GM12878 (cell line): ENCODE results near the gene DENND1A. TPM values are rescaled to one million over a fixed set of nuclear protein-coding genes. Genes with fewer than 3 reads are reported as not detected.

Source experiments
- ATAC-seq: fragments of 200-7000 bp; cut with Tn5 transposase; 3 replicates; pipeline ENCODE4 v1.9.1; 2020; ENCODE audit warnings: mild to moderate bottlenecking, moderate library complexity
- BruUV-seq: library from RNA; stranded (reverse); fragments of 400-500 nt; replicated peaks from 2 replicates; lab custom pipeline; 2021; lab: Mats Ljungman, UMichigan
- CTCF ChIA-PET: fragments of 300-600 bp; sonication (Branson Sonifier 250); formaldehyde crosslinking; extraction: SDS; loops from one replicate; lab custom pipeline; 2021; ENCODE audit warnings: inconsistent platforms; lab: Yijun Ruan, JAX
- POLR2A ChIA-PET: fragments of 350-600 bp; formaldehyde crosslinking; extraction: SDS; loops from one replicate; lab custom pipeline; 2021; ENCODE audit warnings: inconsistent platforms; lab: Charles Lee
- RAD21 ChIA-PET: fragments of 300-600 bp; sonication (Branson Sonifier 250); formaldehyde crosslinking; loops from one replicate; lab custom pipeline; 2023; ENCODE audit warnings: antibody characterized with exemption; ENCODE audit not compliant: unreplicated experiment; lab: Charles Lee
- SMC1A ChIA-PET: fragments of 300-600 bp; sonication (Branson Sonifier 250); formaldehyde crosslinking; loops from one replicate; lab custom pipeline; 2023; ENCODE audit not compliant: unreplicated experiment, uncharacterized antibody; lab: Charles Lee
- DNase-seq: peaks from one replicate; pipeline ENCODE4 v3.0.0-alpha.2; 2011; ENCODE audit warnings: low read depth, low spot score
- FAIRE-seq: peaks from 3 replicates; lab custom pipeline; 2011; peaks lifted over from hg19 to GRCh38; lab: Jason Lieb, UNC
- H2AFZ ChIP-seq: 2 replicates; pipeline ENCODE4 v1.6.0; 2011; ENCODE audit warnings: low read depth, low read length, control low read depth; ENCODE audit not compliant: control insufficient read depth
- H3K27ac ChIP-seq: 2 replicates; pipeline ENCODE4 v1.5.1; 2011; ENCODE audit warnings: control low read depth; ENCODE audit not compliant: control insufficient read depth, insufficient read depth
- H3K27me3 ChIP-seq, 2 experiments: replicated peaks in 1 of 2; 2 replicates each; pipeline versions ENCODE4 v1.6.0 to v1.6.1; 2011; ENCODE audit warnings: low read length in 1 of 2; ENCODE audit not compliant: control insufficient read depth in 2 of 2, insufficient read depth in 2 of 2
- H3K36me3 ChIP-seq, 2 experiments: 2 replicates each; pipeline ENCODE4 v1.5.1; 2011; ENCODE audit warnings: low read length in 1 of 2; ENCODE audit not compliant: control insufficient read depth in 2 of 2, insufficient read depth in 2 of 2
- H3K4me1 ChIP-seq: 2 replicates; pipeline ENCODE4 v1.6.1; 2011; ENCODE audit warnings: mild to moderate bottlenecking, low read length, moderate library complexity, mixed read lengths; ENCODE audit not compliant: control insufficient read depth, insufficient read depth
- H3K4me2 ChIP-seq: 2 replicates; pipeline ENCODE4 v1.6.0; 2011; ENCODE audit warnings: control low read depth; ENCODE audit not compliant: control insufficient read depth, insufficient read depth
- H3K4me3 ChIP-seq: fragments of 200-600 bp; sonication (generic); 2 replicates; pipeline ENCODE4 v1.5.1; 2016
- H3K79me2 ChIP-seq: 2 replicates; pipeline ENCODE4 v1.6.0; 2011; ENCODE audit warnings: low read length; ENCODE audit not compliant: control insufficient read depth, insufficient read depth
- H3K9ac ChIP-seq: 2 replicates; pipeline ENCODE4 v1.8.0; 2011; ENCODE audit warnings: low read length, control low read depth, mixed read lengths; ENCODE audit not compliant: control insufficient read depth, insufficient read depth
- H3K9me3 ChIP-seq: replicated peaks from 3 replicates; pipeline ENCODE4 v1.5.1; 2011; ENCODE audit warnings: mild to moderate bottlenecking, low read length; ENCODE audit not compliant: control insufficient read depth, insufficient read depth
- H4K20me1 ChIP-seq: 2 replicates; pipeline ENCODE4 v1.6.0; 2011; ENCODE audit not compliant: control insufficient read depth, insufficient read depth
- BCL11A ChIP-seq: IDR thresholded peaks from 2 replicates; pipeline ENCODE4 v1.6.1; 2011; ENCODE audit warnings: low read depth, low read length
- E2F8 ChIP-seq: fragments of 450-650 bp; IDR thresholded peaks from 2 replicates; pipeline ENCODE4 v1.6.1; 2018; ENCODE audit warnings: mild to moderate bottlenecking, low read depth, moderate library complexity; ENCODE audit not compliant: partially characterized antibody
- EED ChIP-seq: sonication (generic); IDR thresholded peaks from 2 replicates; pipeline ENCODE4 v1.6.1; 2016; ENCODE audit warnings: antibody characterized with exemption, low read depth
- LARP7 ChIP-seq: fragments of 450-650 bp; IDR thresholded peaks from 2 replicates; pipeline ENCODE4 v1.6.1; 2017; ENCODE audit warnings: mild to moderate bottlenecking
- WGBS: methylation state at CpG from one replicate; pipeline ENCODE4 v1.1.6; 2016; ENCODE audit warnings: low lambda C conversion rate; ENCODE audit not compliant: insufficient replicate concordance, insufficient coverage; ENCODE audit errors: missing lambda C conversion rate; 5-methylcytosine and 5-hydroxymethylcytosine counted together
- in situ Hi-C: fragments of 300-500 bp; cut with MboI; formaldehyde crosslinking; loops from 9 replicates; pipeline ENCODE4 v1.14.3; 2018; ENCODE audit warnings: mixed read lengths
- intact Hi-C: fragments of 100-400 bp; cut with micrococcal nuclease; formaldehyde crosslinking; loops from one replicate; pipeline ENCODE4 v1.14.2; 2022; ENCODE audit not compliant: unreplicated experiment
- polyA plus RNA-seq, 11 experiments: library from polyadenylated mRNA; depleted of rRNA in 4 of 11; unstranded in 6 of 11; stranded (reverse) in 5 of 11; fragments of >200 nt; fragmentation: Nextera tagmentation in 4 of 11; fragmentation: Illumina TruSeq in 1 of 11; extraction: Ambion mirVana in 4 of 11; extraction: Trizol in 1 of 11; gene quantifications; 1 replicate in 1 of 11; 2 replicates in 10 of 11; pipeline versions ENCODE4 v1.2.1 to v1.2.3, GENCODE V29; 2011 to 2016; ENCODE audit warnings: inconsistent platforms in 2 of 11, missing spikeins in 2 of 11, low read depth in 1 of 11
- total RNA-seq, 4 experiments: library from RNA; depleted of rRNA in 3 of 4; stranded (reverse); fragments of >200 nt in 3 of 4; fragmentation: Illumina TruSeq in 1 of 4; extraction: Trizol in 1 of 4; gene quantifications; 2 replicates each; pipeline versions ENCODE4 v1.2.1 to v1.2.3, GENCODE V29; 2013 to 2021

The DENND1A gene
- total and polyA plus RNA-seq, 10 of the 15 experiments (the other 5 are each of a cell fraction or from before 2014, with no cell fraction given), result 14.1 to 48.6 (median 35.2) TPM

DNA sequence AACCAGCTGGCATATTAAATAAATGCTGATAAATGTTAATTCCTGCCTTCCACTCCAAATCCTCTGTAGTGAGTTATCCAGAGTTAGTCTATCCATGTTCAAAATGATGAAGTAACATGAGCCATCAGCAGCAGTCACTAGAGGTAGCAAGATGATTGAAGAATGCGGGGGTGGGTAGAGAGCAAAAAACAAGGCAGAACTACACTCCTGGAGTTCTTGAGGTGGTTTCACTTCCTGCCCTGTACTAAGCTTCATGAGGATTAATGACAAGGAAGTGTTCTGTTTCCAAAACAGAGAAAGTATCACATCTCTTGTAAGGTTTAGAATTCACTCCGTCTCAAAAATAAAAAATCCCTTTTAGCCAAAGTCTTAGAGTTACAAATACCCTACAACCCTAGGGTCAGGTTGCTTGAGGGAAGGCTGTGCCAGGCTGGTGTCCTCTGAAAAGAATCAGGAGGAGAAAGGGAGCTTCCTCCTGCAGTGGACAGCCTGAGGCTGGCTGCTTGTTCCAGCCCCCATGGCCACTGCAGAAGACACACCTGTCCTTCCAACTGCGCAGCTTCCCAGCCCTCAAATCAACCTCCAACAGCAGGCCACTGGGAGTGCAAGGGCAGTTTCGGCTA is 180.2 kb downstream of the DENND1A start (continued):
- TF ChIP-seq E2F8, result no peak
- TF ChIP-seq BCL11A, result peak; percentile 57; the same call in 1 of the 2 replicates

- H3K27ac ChIP-seq, result no peak overlapping the region
- in situ Hi-C loops, result no loop called here
- SMC1A ChIA-PET, result interaction anchor here (1.2 to 9.2 kb wide), 11 partner anchors 8 to 293 kb away, joined by 3 to 92 read pairs (median 10); no protein-coding TSS in a partner anchor
- BruUV-seq, result no TSS peak
- H3K4me2 ChIP-seq, result no peak overlapping the region
- H3K4me3 ChIP-seq, result no peak overlapping the region
- 100% methylated on average over 1 of the region's 1 CpG for WGBS
- no peaks in the 10 kb centered on the region; the same call in 1 of the 2 replicates for H3K79me2 ChIP-seq
- POLR2A ChIA-PET, result interaction anchor here (0.6 kb wide), 1 partner anchor 48 kb away, joined by 3 read pairs; no protein-coding TSS in a partner anchor
- RAD21 ChIA-PET, result interaction anchor here (0.6 to 1.4 kb wide), 2 partner anchors 123 to 451 kb away, joined by 3 read pairs; no protein-coding TSS in a partner anchor
- peaks cover 14% of the 10 kb centered on the region for H3K4me1 ChIP-seq
- no peak for TF ChIP-seq LARP7
- no peak for TF ChIP-seq EED
- no peaks in the 10 kb centered on the region; the same call in 2 of the 3 replicates for H3K9me3 ChIP-seq
- no peaks in the 10 kb centered on the region for H4K20me1 ChIP-seq
- no peak for DNase-seq
- intact Hi-C loops, result loop anchor here (10.0 kb wide), 1 partner anchor 202 kb away; no protein-coding TSS in a partner anchor
- CTCF ChIA-PET, result interaction anchor here (1.2 to 3.1 kb wide), 4 partner anchors 10 to 202 kb away, joined by 3 to 16 read pairs (median 5); no protein-coding TSS in a partner anchor
- H3K27me3 ChIP-seq, result no peaks in the 10 kb centered on the region
- H3K36me3 ChIP-seq, result 0 out of 4 replicates have a peak, but pooled peaks cover 0 to 4% of the 10 kb centered on the region in 2 experiments
- H2AFZ ChIP-seq, result no peak overlapping the region
- FAIRE-seq, result no peak
- ATAC-seq, result no peak
- H3K9ac ChIP-seq, result no peak overlapping the region
Measured at GRCh38 chr9:123746765-123747164, 183.2 kb downstream of the DENND1A start.
